GM19455 (cell line): ENCODE measurements around the gene NRG2.

Experiments used
- ATAC-seq: cut with Tn5 transposase; IDR thresholded peaks from one replicate; pipeline ENCODE4 v1.9.1; 2021; ENCODE audit not compliant: unreplicated experiment

NRG2 gene

GRCh38 chr5:139804800-139805397, 238.2 kb downstream of the NRG2 start:
- no peak for ATAC-seq

DNA sequence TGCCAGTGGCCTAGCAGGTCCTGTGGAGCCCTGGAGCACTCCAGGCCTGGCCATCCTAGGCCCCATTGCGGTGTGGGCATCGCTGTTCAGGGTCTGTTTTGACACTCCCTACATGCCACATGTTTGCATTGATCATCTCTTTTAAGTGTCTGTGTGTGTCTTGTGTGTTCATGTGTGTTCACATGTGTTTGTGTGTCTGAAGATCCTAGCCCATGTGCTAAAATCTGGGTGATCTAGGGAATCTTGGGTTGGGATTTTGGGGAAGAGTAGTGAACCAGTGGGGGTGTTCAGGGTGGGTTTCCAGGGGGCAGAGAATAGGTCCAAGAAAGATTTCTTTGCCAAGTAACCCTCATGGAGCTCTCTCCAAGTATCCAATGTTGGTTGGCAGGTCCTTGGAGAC, 239.1 kb downstream of the NRG2 start:
- no peak for ATAC-seq

GRCh38 chr5:139799359-139799758, 243.7 kb downstream of the NRG2 start:
- ATAC-seq, result no peak

- ATAC-seq, result no peak
Observed at GRCh38 chr5:139798883-139799282, 244.2 kb downstream of the NRG2 start.

DNA sequence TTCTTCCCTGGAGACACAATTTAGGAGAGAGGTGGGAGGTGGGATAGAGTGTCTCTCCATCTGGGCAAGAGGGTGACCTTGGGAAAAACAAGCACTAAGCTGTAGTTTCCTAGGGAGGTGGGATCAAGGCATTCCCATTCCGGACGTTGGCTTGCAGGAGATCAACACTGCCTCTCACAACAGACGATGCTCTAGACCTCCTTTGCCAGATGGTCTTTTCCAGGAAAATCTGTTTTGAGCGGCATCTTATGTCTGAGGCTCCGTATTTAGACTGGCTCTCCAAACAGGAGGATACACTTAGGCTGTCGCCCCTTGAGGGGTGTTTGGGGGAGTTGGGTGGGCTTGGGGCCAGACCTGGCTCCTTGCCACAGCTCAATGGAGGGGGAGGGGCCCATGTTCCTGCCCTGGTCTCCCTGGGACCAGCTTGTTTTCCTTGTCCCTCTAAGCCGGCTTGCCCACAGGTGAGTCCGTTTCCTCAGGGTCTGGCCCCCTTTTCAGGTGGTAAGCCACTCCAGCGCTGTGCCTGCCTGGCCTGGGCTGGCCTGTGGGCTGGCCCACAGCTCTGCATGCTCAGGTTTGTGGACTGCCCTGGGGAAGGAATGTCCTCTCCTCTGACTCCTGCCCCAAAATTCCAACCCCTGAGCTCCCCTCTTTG, 245.1 kb downstream of the NRG2 start:
- ATAC-seq, result no peak

DNA sequence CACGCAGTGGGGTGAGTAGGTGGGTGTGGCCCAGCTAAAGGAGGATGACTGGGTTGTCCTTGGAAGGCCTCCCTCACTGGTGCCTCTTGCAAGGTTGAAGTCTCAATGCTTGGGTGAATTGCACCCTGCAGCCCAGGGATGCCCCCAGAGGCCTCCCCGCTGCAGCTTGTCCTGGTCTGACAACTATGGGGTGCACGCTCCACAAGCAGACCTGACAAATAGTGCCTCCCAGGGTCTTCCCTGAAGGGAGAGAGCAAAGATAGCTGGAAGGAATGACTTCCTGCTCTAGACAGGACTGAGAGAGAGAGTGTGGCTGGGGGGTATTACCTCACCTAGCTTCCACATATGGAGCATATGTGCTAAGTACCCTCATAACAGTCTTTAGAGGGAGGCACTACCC, 245.8 kb downstream of the NRG2 start:
- ATAC-seq, result no peak
